ENCODE data around the gene PCK2. TPM values are rescaled to one million over a fixed set of nuclear protein-coding genes. Genes with fewer than 3 reads are reported as not detected.
A peak's percentile ranks its signal among the peaks of the same experiment; 100 is the strongest.

The PCK2 gene
- total and polyA plus RNA-seq, 2 of the 13 experiments (the other 11 are each of a cell fraction or from before 2014, with no cell fraction given): 129 to 272 TPM

- peak; percentile 36; the same call in 1 of the 2 replicates for TF ChIP-seq ARID4A (CRISPR knock-in tag; IDR thresholded peaks at IDR 0.05; ENCODE audit: borderline replicate concordance)
- peak; percentile 62; the same call in 1 of the 2 replicates for TF ChIP-seq PITX1 (CRISPR knock-in tag; IDR thresholded peaks at IDR 0.05)
- TF ChIP-seq, protein P1, sequence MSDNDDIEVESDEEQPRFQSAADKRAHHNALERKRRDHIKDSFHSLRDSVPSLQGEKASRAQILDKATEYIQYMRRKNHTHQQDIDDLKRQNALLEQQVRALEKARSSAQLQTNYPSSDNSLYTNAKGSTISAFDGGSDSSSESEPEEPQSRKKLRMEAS (IDR thresholded peaks at IDR 0.05): peak; percentile 54; the same call in 1 of the 2 replicates
- TF ChIP-seq TRIM22 (IDR thresholded peaks at IDR 0.05): no peak
- peak; percentile 46; the same call in 1 of the 2 replicates for TF ChIP-seq ARID3A (IDR thresholded peaks at IDR 0.05; ENCODE audit: low read depth, low read length)
- TF ChIP-seq ZNF563 (CRISPR knock-in tag; IDR thresholded peaks at IDR 0.05): no peak
- no peak for TF ChIP-seq ZNF670 (CRISPR knock-in tag; IDR thresholded peaks at IDR 0.05; ENCODE audit: borderline replicate concordance)
- TF ChIP-seq RXRA (CRISPR knock-in tag; IDR thresholded peaks at IDR 0.05): no peak
- TF ChIP-seq ZNF543 (CRISPR knock-in tag; IDR thresholded peaks at IDR 0.05): 0 out of 2 replicates have a peak, but pooled peaks have one; percentile 44
- TF ChIP-seq MXD1 (CRISPR knock-in tag; IDR thresholded peaks at IDR 0.05): 0 out of 2 replicates have a peak, but pooled peaks have one; percentile 49
Measured at GRCh38 chr14:24074625-24075484, 19.3 kb upstream of the PCK2 start (continued).
